B cell (primary cell): ENCODE data around the gene CHD1. TPM values are rescaled to one million over a fixed set of nuclear protein-coding genes. Genes with fewer than 3 reads are reported as not detected.

Experiments used
- ATAC-seq: fragments of 200-7000 bp; cut with Tn5 transposase; one replicate; pipeline ENCODE4 v1.10.0; 2021; ENCODE audit warnings: low read depth, mild to moderate bottlenecking, moderate number of reproducible peaks, moderate library complexity
- CTCF ChIA-PET: fragments of 350-600 bp; sonication (Branson Sonifier 250); formaldehyde crosslinking; loops from one replicate; lab custom pipeline; 2021; ENCODE audit warnings: antibody characterized with exemption, inconsistent platforms; lab: Charles Lee
- POLR2A ChIA-PET: fragments of 350-600 bp; sonication (Branson Sonifier 250); formaldehyde crosslinking; loops from one replicate; lab custom pipeline; 2021; ENCODE audit warnings: antibody characterized with exemption; lab: Charles Lee
- DNase-seq: peaks from one replicate; pipeline ENCODE4 v3.0.0; 2013
- H2AFZ ChIP-seq: 2 replicates; pipeline ENCODE4 v1.6.1; 2012; ENCODE audit warnings: mild to moderate bottlenecking, low read depth, low read length; ENCODE audit not compliant: insufficient read depth, poor library complexity, severe bottlenecking
- H3K27ac ChIP-seq, 2 donors: 1 replicate in 1 of 2; 2 replicates in 1 of 2; pipeline ENCODE4 v1.5.1; 2012 to 2013; ENCODE audit warnings: low read length in 2 of 2, mild to moderate bottlenecking in 2 of 2, moderate library complexity in 1 of 2
- H3K27me3 ChIP-seq, 4 experiments: fragments of 200-600 bp in 1 of 4; sonication (generic) in 1 of 4; replicated peaks in 1 of 4; 1 replicate in 2 of 4; 2 replicates in 2 of 4; pipeline versions ENCODE4 v1.6.1 to v1.7.0; 2013 to 2016; ENCODE audit warnings: low read length in 3 of 4, mild to moderate bottlenecking in 2 of 4, mixed read lengths in 1 of 4, moderate library complexity in 1 of 4; ENCODE audit not compliant: insufficient read depth in 4 of 4, control insufficient read depth in 3 of 4; ENCODE audit errors: control extremely low read depth in 1 of 4
- H3K36me3 ChIP-seq, 2 experiments: replicated peaks in 1 of 2; 1 replicate in 1 of 2; 2 replicates in 1 of 2; pipeline versions ENCODE4 v1.6.1 to v1.7.1; 2013; ENCODE audit warnings: low read length in 1 of 2; ENCODE audit not compliant: insufficient read depth in 2 of 2, control insufficient read depth in 1 of 2; ENCODE audit errors: control extremely low read depth in 1 of 2, extremely low read depth in 1 of 2
- H3K4me1 ChIP-seq, 2 donors: fragments of 200-600 bp in 1 of 2; sonication (generic) in 1 of 2; 1 replicate in 1 of 2; 2 replicates in 1 of 2; pipeline versions ENCODE4 v1.5.1 to v1.6.1; 2013 to 2017; ENCODE audit warnings: low read length in 2 of 2; ENCODE audit not compliant: control insufficient read depth in 2 of 2, insufficient read depth in 2 of 2
- H3K4me2 ChIP-seq: replicated peaks from 2 replicates; pipeline ENCODE3; 2012; ENCODE audit warnings: mild to moderate bottlenecking, low read depth, low read length; ENCODE audit not compliant: poor library complexity, severe bottlenecking
- H3K4me3 ChIP-seq, 5 experiments: fragments of 200-600 bp in 1 of 5; sonication (generic) in 1 of 5; 1 replicate in 3 of 5; 2 replicates in 2 of 5; pipeline versions ENCODE4 v1.5.1 to v1.7.0; 2011 to 2016; ENCODE audit warnings: low read length in 4 of 5, mild to moderate bottlenecking in 4 of 5, low read depth in 2 of 5, control low read depth in 1 of 5, moderate library complexity in 1 of 5; ENCODE audit not compliant: insufficient read depth in 1 of 5; ENCODE audit errors: control extremely low read depth in 1 of 5, extremely low read depth in 1 of 5
- H3K79me2 ChIP-seq: fragments of 200-600 bp; sonication (generic); one replicate; pipeline ENCODE4 v1.6.0; 2016; ENCODE audit warnings: low read length; ENCODE audit not compliant: control insufficient read depth, insufficient read depth
- H3K9ac ChIP-seq: fragments of 200-600 bp; sonication (generic); 2 replicates; pipeline ENCODE4 v1.6.1; 2017; ENCODE audit warnings: mild to moderate bottlenecking, low read length, moderate library complexity
- H3K9me3 ChIP-seq, 3 donors: one replicate each; pipeline versions ENCODE4 v1.6.1 to v1.7.1; 2013; ENCODE audit warnings: low read length in 2 of 3; ENCODE audit not compliant: control insufficient read depth in 2 of 3, insufficient read depth in 1 of 3; ENCODE audit errors: control extremely low read depth in 1 of 3
- H4K20me1 ChIP-seq: 2 replicates; pipeline ENCODE4 v1.6.0; 2012; ENCODE audit warnings: mild to moderate bottlenecking, low read length; ENCODE audit not compliant: insufficient read depth, control insufficient read depth, poor library complexity, severe bottlenecking
- H3K27ac Mint-ChIP-seq: one replicate; pipeline ENCODE4 v1.8.0; 2021; ENCODE audit warnings: mixed read lengths
- H3K27me3 Mint-ChIP-seq: one replicate; pipeline ENCODE4 v1.8.0; 2021; ENCODE audit warnings: mixed read lengths
- H3K4me1 Mint-ChIP-seq: one replicate; pipeline ENCODE4 v1.8.0; 2021; ENCODE audit warnings: mixed read lengths
- H3K4me3 Mint-ChIP-seq: one replicate; pipeline ENCODE4 v1.8.0; 2021; ENCODE audit warnings: mixed read lengths
- H3K9me3 Mint-ChIP-seq: one replicate; pipeline ENCODE4 v1.8.0; 2022; ENCODE audit warnings: mixed read lengths; ENCODE audit not compliant: insufficient read depth
- EZH2 ChIP-seq: IDR thresholded peaks from 2 replicates; pipeline ENCODE4 v1.6.1; 2012; ENCODE audit warnings: borderline replicate concordance, low read depth, mild to moderate bottlenecking, moderate library complexity, low read length; ENCODE audit not compliant: insufficient read depth, poor library complexity, severe bottlenecking
- WGBS: methylation state at CpG from one replicate; pipeline ENCODE4 v1.1.5; 2013; ENCODE audit warnings: missing lambda C conversion rate; ENCODE audit not compliant: insufficient coverage; 5-methylcytosine and 5-hydroxymethylcytosine counted together
- intact Hi-C: fragments of 100-400 bp; cut with micrococcal nuclease; formaldehyde crosslinking; loops from one replicate; pipeline ENCODE4 v1.10.0; 2022
- polyA plus RNA-seq: library from polyadenylated mRNA; depleted of rRNA; stranded (reverse); fragments of >200 nt; gene quantifications from 2 replicates; pipeline ENCODE4 v1.2.3, GENCODE V29; 2012
- small RNA-seq: library from RNA; depleted of rRNA; stranded (forward); fragments of <200 nt; gene quantifications from one replicate; pipeline ENCODE3, GENCODE V24; 2012; ENCODE audit warnings: low replicate concordance, low read depth; ENCODE audit not compliant: insufficient read length
- total RNA-seq, 2 donors: library from RNA; stranded (reverse); fragments of 120-200 nt in 1 of 2; gene quantifications; 1 replicate in 1 of 2; 2 replicates in 1 of 2; pipeline versions ENCODE4 v1.2.3 to v1.2.4, GENCODE V29; 2013 to 2022
- TF ChIP-seq, protein P1 (sequence below): fragments of 200-600 bp; IDR thresholded peaks from one replicate; pipeline ENCODE4 v1.8.0; 2022; ENCODE audit warnings: antibody characterized with exemption, mild to moderate bottlenecking

Gene CHD1
- total and polyA plus RNA-seq, 2 donors (not counting 1 experiment from before 2014, with no cell fraction given) = 27.8 to 91.4 TPM

- no peak for ATAC-seq
- TF ChIP-seq EZH2 = no peak
- TF ChIP-seq, protein P1, sequence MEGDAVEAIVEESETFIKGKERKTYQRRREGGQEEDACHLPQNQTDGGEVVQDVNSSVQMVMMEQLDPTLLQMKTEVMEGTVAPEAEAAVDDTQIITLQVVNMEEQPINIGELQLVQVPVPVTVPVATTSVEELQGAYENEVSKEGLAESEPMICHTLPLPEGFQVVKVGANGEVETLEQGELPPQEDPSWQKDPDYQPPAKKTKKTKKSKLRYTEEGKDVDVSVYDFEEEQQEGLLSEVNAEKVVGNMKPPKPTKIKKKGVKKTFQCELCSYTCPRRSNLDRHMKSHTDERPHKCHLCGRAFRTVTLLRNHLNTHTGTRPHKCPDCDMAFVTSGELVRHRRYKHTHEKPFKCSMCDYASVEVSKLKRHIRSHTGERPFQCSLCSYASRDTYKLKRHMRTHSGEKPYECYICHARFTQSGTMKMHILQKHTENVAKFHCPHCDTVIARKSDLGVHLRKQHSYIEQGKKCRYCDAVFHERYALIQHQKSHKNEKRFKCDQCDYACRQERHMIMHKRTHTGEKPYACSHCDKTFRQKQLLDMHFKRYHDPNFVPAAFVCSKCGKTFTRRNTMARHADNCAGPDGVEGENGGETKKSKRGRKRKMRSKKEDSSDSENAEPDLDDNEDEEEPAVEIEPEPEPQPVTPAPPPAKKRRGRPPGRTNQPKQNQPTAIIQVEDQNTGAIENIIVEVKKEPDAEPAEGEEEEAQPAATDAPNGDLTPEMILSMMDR = no peak
- no peaks in the 10 kb centered on the region for H3K27me3 ChIP-seq
- Mint-ChIP-seq H3K4me3 (no peak overlapping the region), H3K27me3 (no peaks in the 10 kb centered on the region), H3K27ac (no peak overlapping the region), H3K4me1 (no peaks in the 10 kb centered on the region), H3K9me3 (peaks cover 12% of the 10 kb centered on the region)
- H3K4me2 ChIP-seq = no peak overlapping the region
- no peak overlapping the region for H2AFZ ChIP-seq
- H3K4me1 ChIP-seq = no peaks in the 10 kb centered on the region
- no peaks in the 10 kb centered on the region for H3K36me3 ChIP-seq
- POLR2A ChIA-PET = no interaction called here
- no peak overlapping the region for H3K9ac ChIP-seq
- peaks cover 1 to 12% (median 11%) of the 10 kb centered on the region in 3 donors for H3K9me3 ChIP-seq
- no peaks in the 10 kb centered on the region for H3K79me2 ChIP-seq
- no peak overlapping the region for H3K4me3 ChIP-seq
- CTCF ChIA-PET = interaction anchor here (1.3 kb wide), 1 partner anchor 9 kb away, joined by 3 read pairs; no protein-coding TSS in a partner anchor
- intact Hi-C loops = no loop called here
- no CpG with 5 or more reads among the region's 1 CpG for WGBS
- no peaks in the 10 kb centered on the region for H4K20me1 ChIP-seq
- H3K27ac ChIP-seq = no peak overlapping the region
- DNase-seq = no peak
Measured at GRCh38 chr5:98805070-98805469, 123.7 kb downstream of the CHD1 start.

DNA sequence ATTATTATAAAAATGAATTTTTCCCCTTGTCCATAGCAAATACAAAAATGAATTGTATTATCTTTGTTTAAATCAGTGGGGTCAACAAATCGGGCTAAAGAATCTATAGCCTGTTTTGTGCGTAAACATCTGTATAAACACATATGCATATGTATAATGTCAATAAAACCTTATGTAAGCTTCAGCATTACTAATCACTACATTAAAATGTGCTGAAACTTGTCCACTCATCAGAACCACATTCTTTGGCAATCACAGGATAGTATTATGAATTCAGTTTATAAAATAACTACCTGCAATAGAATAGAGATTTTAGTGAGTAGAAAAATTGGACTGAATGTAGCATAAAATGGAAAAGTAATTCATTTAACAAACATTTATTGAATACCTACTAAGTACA, 124.7 kb downstream of the CHD1 start:
- no peak overlapping the region for H2AFZ ChIP-seq
- ChIA-PET POLR2A (no interaction called here), CTCF (no interaction called here)
- H3K4me1 ChIP-seq = no peaks in the 10 kb centered on the region
- no peaks in the 10 kb centered on the region for H3K79me2 ChIP-seq
- no peak overlapping the region for H3K9ac ChIP-seq
- peaks cover 12% of the 10 kb centered on the region for H3K9me3 Mint-ChIP-seq
- ATAC-seq = no peak
- WGBS = no CpG with 5 or more reads among the region's 2 CpGs
- no peak overlapping the region for H3K27ac ChIP-seq
- no peaks in the 10 kb centered on the region for H3K36me3 ChIP-seq
- H4K20me1 ChIP-seq = no peaks in the 10 kb centered on the region
- no peak for DNase-seq
- H3K4me3 ChIP-seq = no peak overlapping the region
- TF ChIP-seq EZH2 = no peak
- TF ChIP-seq, protein P1 = no peak
- no peaks in the 10 kb centered on the region for H3K4me1 Mint-ChIP-seq
- H3K27me3 ChIP-seq = no peaks in the 10 kb centered on the region
- no peak overlapping the region for H3K27ac Mint-ChIP-seq
- intact Hi-C loops = no loop called here
- H3K4me3 Mint-ChIP-seq = no peak overlapping the region
- no peak overlapping the region for H3K4me2 ChIP-seq
- no peaks in the 10 kb centered on the region for H3K27me3 Mint-ChIP-seq
- H3K9me3 ChIP-seq = peaks cover 1 to 12% (median 8%) of the 10 kb centered on the region in 3 donors

Small RNA genes within 50 kb of the gene (small RNA-seq; reads per million reads assigned to genes)
- gene RF00019 = not detected
- gene RNU6-402P = not detected

Other genes with a start within 250 kb of the CHD1 start
- 17.1 and 18.3 TPM in 2 replicates for gene RGMB, start 155.3 kb downstream of the CHD1 start, total RNA-seq
- 14.7 and 14.9 TPM in 2 replicates for gene RGMB, start 155.3 kb downstream of the CHD1 start, polyA plus RNA-seq